Suprapubic skin (tissue), 4 donors: Measurements from ENCODE around the gene FBLL1. TPM values are rescaled to one million over a fixed set of nuclear protein-coding genes. Genes with fewer than 3 reads are reported as not detected.

Experiments used
- DNase-seq, 2 donors: peaks; one replicate each; pipeline ENCODE4 v3.0.0-alpha.2; 2019; ENCODE audit warnings: low spot score in 2 of 2
- H3K27ac ChIP-seq: fragments of 200-600 bp; sonication (generic); one replicate; pipeline ENCODE4 v1.5.1; 2019
- H3K27me3 ChIP-seq: fragments of 200-600 bp; sonication (generic); one replicate; pipeline ENCODE4 v1.5.1; 2019
- H3K36me3 ChIP-seq: fragments of 200-600 bp; sonication (generic); one replicate; pipeline ENCODE4 v1.5.1; 2019
- H3K4me1 ChIP-seq: fragments of 200-600 bp; sonication (generic); one replicate; pipeline ENCODE4 v1.5.1; 2019
- H3K4me3 ChIP-seq: fragments of 200-600 bp; sonication (generic); one replicate; pipeline ENCODE4 v1.5.1; 2019; ENCODE audit warnings: mild to moderate bottlenecking
- H3K9me3 ChIP-seq: fragments of 200-600 bp; sonication (generic); one replicate; pipeline ENCODE4 v1.5.1; 2019
- EP300 ChIP-seq: sonication (generic); formaldehyde crosslinking; IDR thresholded peaks from one replicate; pipeline ENCODE4 v1.6.1; 2017; ENCODE audit warnings: antibody characterized with exemption
- POLR2A ChIP-seq, 2 donors: fragments of 450-650 bp; IDR thresholded peaks; one replicate each; pipeline ENCODE4 v1.6.1; 2017; ENCODE audit warnings: antibody characterized with exemption in 2 of 2, mild to moderate bottlenecking in 2 of 2, moderate library complexity in 2 of 2
- POLR2AphosphoS5 ChIP-seq, 3 donors: sonication (generic); formaldehyde crosslinking; IDR thresholded peaks; one replicate each; pipeline ENCODE4 v1.6.1; 2017; ENCODE audit warnings: antibody characterized with exemption in 3 of 3
- WGBS: methylation state at CpG from one replicate; pipeline ENCODE4 v1.1.5; 2018; 5-methylcytosine and 5-hydroxymethylcytosine counted together
- total RNA-seq, 4 donors: library from RNA; depleted of rRNA; stranded (reverse); fragments of >200 nt; gene quantifications; one replicate each; pipeline ENCODE4 v1.1.0, GENCODE V29; 2016
- TF ChIP-seq, protein P1 (sequence below), 2 donors: fragments of 200-600 bp in 1 of 2; fragments of 450-650 bp in 1 of 2; sonication (generic) in 1 of 2; IDR thresholded peaks; one replicate each; pipeline ENCODE4 v1.5.1; 2016 to 2019; ENCODE audit warnings: antibody characterized with exemption in 2 of 2, mild to moderate bottlenecking in 1 of 2, moderate library complexity in 1 of 2

The FBLL1 gene
- total RNA-seq, 4 donors from 2014 or later: 0.42 to 1.7 (median 1.3) TPM

- Histone ChIP-seq H3K4me1 (no peaks in the 10 kb centered on the region), H3K27me3 (no peaks in the 10 kb centered on the region), H3K36me3 (peaks cover 15% of the 10 kb centered on the region), H3K9me3 (no peaks in the 10 kb centered on the region), H3K4me3 (no peak overlapping the region), H3K27ac (no peak overlapping the region)
- DNase-seq: no peak
- 23% methylated on average over 1 of the region's 1 CpG for WGBS
- TF ChIP-seq POLR2A (IDR thresholded peaks at IDR 0.05) (no peak), EP300 (no peak), POLR2AphosphoS5 (IDR thresholded peaks at IDR 0.05) (no peak)
- TF ChIP-seq, protein P1, sequence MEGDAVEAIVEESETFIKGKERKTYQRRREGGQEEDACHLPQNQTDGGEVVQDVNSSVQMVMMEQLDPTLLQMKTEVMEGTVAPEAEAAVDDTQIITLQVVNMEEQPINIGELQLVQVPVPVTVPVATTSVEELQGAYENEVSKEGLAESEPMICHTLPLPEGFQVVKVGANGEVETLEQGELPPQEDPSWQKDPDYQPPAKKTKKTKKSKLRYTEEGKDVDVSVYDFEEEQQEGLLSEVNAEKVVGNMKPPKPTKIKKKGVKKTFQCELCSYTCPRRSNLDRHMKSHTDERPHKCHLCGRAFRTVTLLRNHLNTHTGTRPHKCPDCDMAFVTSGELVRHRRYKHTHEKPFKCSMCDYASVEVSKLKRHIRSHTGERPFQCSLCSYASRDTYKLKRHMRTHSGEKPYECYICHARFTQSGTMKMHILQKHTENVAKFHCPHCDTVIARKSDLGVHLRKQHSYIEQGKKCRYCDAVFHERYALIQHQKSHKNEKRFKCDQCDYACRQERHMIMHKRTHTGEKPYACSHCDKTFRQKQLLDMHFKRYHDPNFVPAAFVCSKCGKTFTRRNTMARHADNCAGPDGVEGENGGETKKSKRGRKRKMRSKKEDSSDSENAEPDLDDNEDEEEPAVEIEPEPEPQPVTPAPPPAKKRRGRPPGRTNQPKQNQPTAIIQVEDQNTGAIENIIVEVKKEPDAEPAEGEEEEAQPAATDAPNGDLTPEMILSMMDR (IDR thresholded peaks at IDR 0.05): no peak
Measured at GRCh38 chr5:168552146-168552545, 23.0 kb downstream of the FBLL1 start.

- no peak overlapping the region for H3K27ac ChIP-seq
- no peaks in the 10 kb centered on the region for H3K27me3 ChIP-seq
- WGBS: 79% methylated on average over 2 of the region's 2 CpGs
- DNase-seq: no peak
- TF ChIP-seq, protein P1 (IDR thresholded peaks at IDR 0.05): no peak
- TF ChIP-seq EP300 (no peak), POLR2A (IDR thresholded peaks at IDR 0.05) (no peak), POLR2AphosphoS5 (IDR thresholded peaks at IDR 0.05) (no peak)
- no peaks in the 10 kb centered on the region for H3K9me3 ChIP-seq
- peaks cover 29% of the 10 kb centered on the region for H3K36me3 ChIP-seq
- no peaks in the 10 kb centered on the region for H3K4me1 ChIP-seq
- H3K4me3 ChIP-seq: no peak overlapping the region
Measured at GRCh38 chr5:168553377-168554130, 24.4 kb downstream of the FBLL1 start.

DNA sequence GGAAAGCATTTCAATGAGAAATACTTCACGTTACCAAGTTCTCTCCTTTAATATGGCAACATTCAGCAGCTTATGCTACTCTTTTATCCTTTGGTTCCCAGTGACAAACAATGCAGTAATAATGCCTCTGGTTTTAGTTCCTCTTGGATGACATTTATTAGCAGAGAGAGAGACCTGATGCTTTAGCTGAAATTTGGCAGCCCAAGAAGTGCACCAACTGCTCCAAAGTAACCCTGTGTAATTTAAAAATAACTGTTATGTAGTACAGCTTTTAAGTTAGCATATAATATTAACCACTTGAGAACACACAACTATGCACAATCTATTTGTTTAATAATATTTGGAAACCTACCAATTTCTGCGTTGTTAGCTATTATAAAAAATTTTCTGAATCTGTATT is 28.3 kb downstream of the FBLL1 start:
- TF ChIP-seq POLR2A (IDR thresholded peaks at IDR 0.05) (no peak), POLR2AphosphoS5 (IDR thresholded peaks at IDR 0.05) (no peak), EP300 (no peak)
- TF ChIP-seq, protein P1 (IDR thresholded peaks at IDR 0.05): no peak
- no peak for DNase-seq
- 93% methylated on average over 2 of the region's 2 CpGs for WGBS
- H3K4me3 ChIP-seq: no peak overlapping the region
- H3K27me3 ChIP-seq: no peaks in the 10 kb centered on the region
- H3K9me3 ChIP-seq: no peaks in the 10 kb centered on the region
- no peak overlapping the region for H3K27ac ChIP-seq
- H3K4me1 ChIP-seq: no peaks in the 10 kb centered on the region
- H3K36me3 ChIP-seq: peaks cover 34% of the 10 kb centered on the region

- Histone ChIP-seq H3K27ac (no peak overlapping the region), H3K27me3 (no peaks in the 10 kb centered on the region), H3K4me3 (no peak overlapping the region), H3K36me3 (peaks cover 41% of the 10 kb centered on the region), H3K9me3 (no peaks in the 10 kb centered on the region), H3K4me1 (peaks cover 2% of the 10 kb centered on the region)
- TF ChIP-seq EP300 (no peak), POLR2AphosphoS5 (IDR thresholded peaks at IDR 0.05) (no peak), POLR2A (IDR thresholded peaks at IDR 0.05) (no peak)
- TF ChIP-seq, protein P1 (IDR thresholded peaks at IDR 0.05): no peak
- 83% methylated on average over 2 of the region's 2 CpGs for WGBS
- DNase-seq: no peak
Measured at GRCh38 chr5:168562279-168562678, 33.2 kb downstream of the FBLL1 start.

DNA sequence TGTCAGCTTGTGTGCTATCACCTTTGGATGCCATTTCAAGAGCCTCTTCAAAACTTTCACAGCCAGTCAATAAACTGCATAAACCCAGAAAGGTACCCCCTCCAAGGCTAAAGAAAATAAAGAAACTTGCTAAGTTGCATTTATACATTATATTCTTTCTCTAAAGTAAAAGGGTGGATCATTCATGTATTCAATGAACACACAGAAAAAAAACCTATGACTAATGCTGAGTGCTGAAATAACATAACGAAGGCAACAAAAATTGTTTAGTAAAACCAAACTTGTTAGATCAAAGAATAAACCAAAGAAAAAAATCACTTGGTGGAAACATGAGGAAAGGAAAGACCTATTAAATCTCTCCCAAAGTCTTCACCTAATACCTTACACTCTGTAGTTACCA is 34.9 kb downstream of the FBLL1 start:
- 95% methylated on average over 1 of the region's 1 CpG for WGBS
- TF ChIP-seq, protein P1 (IDR thresholded peaks at IDR 0.05): no peak
- TF ChIP-seq POLR2AphosphoS5 (IDR thresholded peaks at IDR 0.05) (no peak), EP300 (no peak), POLR2A (IDR thresholded peaks at IDR 0.05) (no peak)
- peaks cover 29% of the 10 kb centered on the region for H3K36me3 ChIP-seq

More for the DNA sequence above, 34.9 kb downstream of the FBLL1 start:
- H3K27ac ChIP-seq: no peak overlapping the region
- DNase-seq: no peak
- no peaks in the 10 kb centered on the region for H3K27me3 ChIP-seq
- H3K9me3 ChIP-seq: no peaks in the 10 kb centered on the region
- no peak overlapping the region for H3K4me3 ChIP-seq
- peaks cover 2% of the 10 kb centered on the region for H3K4me1 ChIP-seq
